ENCODE data around the gene DAO. TPM values are rescaled to one million over a fixed set of nuclear protein-coding genes. Genes with fewer than 3 reads are reported as not detected.

Gene DAO
- total and polyA plus RNA-seq, 12 donors: not detected

DNA sequence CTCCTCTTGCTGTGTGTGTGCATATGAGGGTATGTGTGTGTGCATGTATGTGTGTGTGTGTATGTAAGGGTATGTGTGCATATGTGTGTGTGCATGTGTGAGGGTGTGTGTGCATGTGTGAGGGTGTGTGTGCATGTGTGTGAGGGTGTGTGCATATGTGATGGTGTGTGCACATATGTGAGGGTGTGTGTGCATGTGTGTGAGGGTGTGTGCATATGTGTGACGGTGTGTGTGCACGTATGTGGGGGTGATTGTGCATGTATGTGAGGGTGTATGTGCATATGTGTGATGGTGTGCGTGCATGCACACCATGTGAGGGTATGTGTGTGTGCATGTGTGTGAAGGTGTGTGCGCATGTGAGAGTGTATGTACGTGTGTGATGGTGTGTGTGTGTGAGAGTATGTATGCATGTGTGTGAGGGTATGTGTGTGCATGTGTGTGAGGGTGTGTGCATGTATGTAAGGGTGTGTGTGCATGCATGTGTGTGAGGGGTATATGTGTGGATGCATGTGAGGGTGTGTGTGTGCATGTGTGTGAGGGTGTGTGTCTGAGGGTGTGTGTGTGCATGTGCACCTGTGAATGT is 15.4 kb downstream of the DAO start:
- Histone ChIP-seq H3K4me3 (no peak overlapping the region), H3K27me3 (no peaks in the 10 kb centered on the region), H3K4me1 (replicated peaks in 1 of 2) (no peaks in the 10 kb centered on the region), H3K9me3 (replicated peaks in 1 of 3) (no peaks in the 10 kb centered on the region), H3K36me3 (replicated peaks in 1 of 2) (no peaks in the 10 kb centered on the region), H3K27ac (no peak overlapping the region)
- no peak for DNase-seq
- intact Hi-C loops (cut with DNase I): no loop called here
- WGBS, 4 donors: 75 to 92% (median 88%) methylated on average over 5 of the region's 5 CpGs
- no peak for TF ChIP-seq POLR2A (IDR thresholded peaks at IDR 0.05)
- TF ChIP-seq, protein P1, sequence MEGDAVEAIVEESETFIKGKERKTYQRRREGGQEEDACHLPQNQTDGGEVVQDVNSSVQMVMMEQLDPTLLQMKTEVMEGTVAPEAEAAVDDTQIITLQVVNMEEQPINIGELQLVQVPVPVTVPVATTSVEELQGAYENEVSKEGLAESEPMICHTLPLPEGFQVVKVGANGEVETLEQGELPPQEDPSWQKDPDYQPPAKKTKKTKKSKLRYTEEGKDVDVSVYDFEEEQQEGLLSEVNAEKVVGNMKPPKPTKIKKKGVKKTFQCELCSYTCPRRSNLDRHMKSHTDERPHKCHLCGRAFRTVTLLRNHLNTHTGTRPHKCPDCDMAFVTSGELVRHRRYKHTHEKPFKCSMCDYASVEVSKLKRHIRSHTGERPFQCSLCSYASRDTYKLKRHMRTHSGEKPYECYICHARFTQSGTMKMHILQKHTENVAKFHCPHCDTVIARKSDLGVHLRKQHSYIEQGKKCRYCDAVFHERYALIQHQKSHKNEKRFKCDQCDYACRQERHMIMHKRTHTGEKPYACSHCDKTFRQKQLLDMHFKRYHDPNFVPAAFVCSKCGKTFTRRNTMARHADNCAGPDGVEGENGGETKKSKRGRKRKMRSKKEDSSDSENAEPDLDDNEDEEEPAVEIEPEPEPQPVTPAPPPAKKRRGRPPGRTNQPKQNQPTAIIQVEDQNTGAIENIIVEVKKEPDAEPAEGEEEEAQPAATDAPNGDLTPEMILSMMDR (IDR thresholded peaks at IDR 0.05): no peak

DNA sequence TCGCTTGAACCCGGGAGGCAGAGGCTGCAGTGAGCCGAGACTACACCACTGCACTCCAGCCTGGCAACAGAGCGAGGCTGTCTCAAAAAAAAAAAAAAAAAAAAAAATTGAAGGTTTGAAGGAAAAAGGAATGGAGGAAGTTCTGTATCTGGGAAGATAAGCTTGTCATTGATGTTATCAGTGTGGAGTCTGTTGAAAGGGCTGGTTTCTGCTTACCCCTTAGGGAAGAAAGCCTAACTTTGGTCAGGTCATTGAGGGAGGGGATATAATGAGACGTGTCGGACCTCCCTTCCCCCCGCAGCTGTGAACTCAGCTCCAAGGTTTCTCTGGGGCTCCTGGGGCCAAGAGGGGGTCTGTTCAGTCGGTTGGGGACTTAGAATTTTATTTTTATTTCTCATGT is 16.4 kb downstream of the DAO start:
- intact Hi-C loops (cut with DNase I): no loop called here
- no peaks in the 10 kb centered on the region for H3K4me1 ChIP-seq (replicated peaks in 1 of 2)
- H3K27me3 ChIP-seq: no peaks in the 10 kb centered on the region
- WGBS, 4 donors: 28 to 35% (median 32%) methylated on average over 8 of the region's 8 CpGs
- no peak for TF ChIP-seq POLR2A (IDR thresholded peaks at IDR 0.05)
- TF ChIP-seq, protein P1 (IDR thresholded peaks at IDR 0.05): no peak
- no peak overlapping the region for H3K4me3 ChIP-seq
- H3K36me3 ChIP-seq (replicated peaks in 1 of 2): no peaks in the 10 kb centered on the region
- DNase-seq: no peak
- H3K27ac ChIP-seq: no peak overlapping the region
- H3K9me3 ChIP-seq (replicated peaks in 1 of 3): no peaks in the 10 kb centered on the region

DNA sequence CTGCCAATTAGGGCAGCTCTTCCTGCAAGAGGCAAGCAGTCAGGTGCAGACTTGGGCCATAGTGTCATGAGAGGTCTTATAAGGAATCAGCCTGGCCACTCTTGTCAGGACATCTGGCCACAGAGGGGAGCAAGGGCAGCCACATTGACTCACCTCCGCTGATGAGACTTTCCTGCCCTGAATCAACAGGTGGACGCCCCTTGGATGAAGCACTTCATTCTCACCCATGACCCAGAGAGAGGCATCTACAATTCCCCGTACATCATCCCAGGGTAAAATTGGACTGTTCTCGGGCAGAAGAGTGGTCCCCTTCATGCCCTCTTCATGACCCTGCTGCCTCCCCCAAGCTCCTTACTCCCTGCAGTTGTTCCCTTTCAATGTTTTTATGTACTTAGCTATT is 16.9 kb downstream of the DAO start:
- no peaks in the 10 kb centered on the region for H3K27me3 ChIP-seq
- no peak overlapping the region for H3K27ac ChIP-seq
- no peaks in the 10 kb centered on the region for H3K4me1 ChIP-seq (replicated peaks in 1 of 2)
- no peaks in the 10 kb centered on the region for H3K9me3 ChIP-seq (replicated peaks in 1 of 3)
- DNase-seq: no peak
- intact Hi-C loops (cut with DNase I): no loop called here
- 70 to 88% (median 80%) methylated on average over 4 of the region's 4 CpGs for WGBS, 4 donors
- no peaks in the 10 kb centered on the region for H3K36me3 ChIP-seq (replicated peaks in 1 of 2)
- H3K4me3 ChIP-seq: no peak overlapping the region
- TF ChIP-seq, protein P1 (IDR thresholded peaks at IDR 0.05): no peak
- TF ChIP-seq POLR2A (IDR thresholded peaks at IDR 0.05): no peak

DNA sequence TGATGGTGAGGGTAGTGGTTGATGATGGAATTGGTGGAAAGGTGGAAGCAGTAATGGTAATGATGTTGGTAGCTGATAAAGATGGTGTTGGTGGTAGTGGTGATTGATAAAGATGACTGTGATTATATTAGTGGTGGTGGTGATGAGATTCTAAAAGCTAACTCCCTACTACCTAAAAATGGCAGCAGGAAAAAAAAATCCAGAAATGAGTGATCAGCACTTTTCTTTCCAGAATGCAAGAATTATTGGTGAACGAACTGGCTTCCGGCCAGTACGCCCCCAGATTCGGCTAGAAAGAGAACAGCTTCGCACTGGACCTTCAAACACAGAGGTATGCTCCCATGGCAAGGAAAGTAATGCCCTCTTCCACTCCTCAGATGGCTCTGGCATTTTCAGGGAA is 19.3 kb downstream of the DAO start:
- DNase-seq: no peak
- intact Hi-C loops (cut with DNase I): no loop called here
- WGBS, 4 donors: 72 to 83% (median 78%) methylated on average over 5 of the region's 5 CpGs

More for the DNA sequence above, 19.3 kb downstream of the DAO start:
- H3K4me3 ChIP-seq: no peak overlapping the region
- H3K9me3 ChIP-seq (replicated peaks in 1 of 3): no peaks in the 10 kb centered on the region
- no peaks in the 10 kb centered on the region for H3K36me3 ChIP-seq (replicated peaks in 1 of 2)
- H3K27me3 ChIP-seq: no peaks in the 10 kb centered on the region
- TF ChIP-seq, protein P1 (IDR thresholded peaks at IDR 0.05): no peak
- no peak for TF ChIP-seq POLR2A (IDR thresholded peaks at IDR 0.05)
- H3K27ac ChIP-seq: no peak overlapping the region
- H3K4me1 ChIP-seq (replicated peaks in 1 of 2): no peaks in the 10 kb centered on the region
